ENCODE results near the gene ZNF784. TPM values are rescaled to one million over a fixed set of nuclear protein-coding genes. Genes with fewer than 3 reads are reported as not detected.

ZNF784 gene
- total and polyA plus RNA-seq, 2 of the 8 experiments (the other 6 are each of a cell fraction or from before 2014, with no cell fraction given): 6.5 to 8.0 TPM

- no peak for TF ChIP-seq EZH2 (IDR thresholded peaks at IDR 0.05; ENCODE audit: low read depth, low read length, severe bottlenecking)
- TF ChIP-seq, protein P1, sequence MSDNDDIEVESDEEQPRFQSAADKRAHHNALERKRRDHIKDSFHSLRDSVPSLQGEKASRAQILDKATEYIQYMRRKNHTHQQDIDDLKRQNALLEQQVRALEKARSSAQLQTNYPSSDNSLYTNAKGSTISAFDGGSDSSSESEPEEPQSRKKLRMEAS (IDR thresholded peaks at IDR 0.05): 0 out of 2 replicates have a peak, but pooled peaks have one; percentile 50
- Histone ChIP-seq H3K4ac (replicated peaks; ENCODE audit: insufficient read length, low read depth, low read length) (no peak overlapping the region), H2BK20ac (ENCODE audit: low read length) (no peak overlapping the region), H2AFZ (ENCODE audit: low read length) (no peak overlapping the region), H4K91ac (replicated peaks; ENCODE audit: insufficient read length, low read length) (no peak overlapping the region), H3K79me2 (ENCODE audit: control insufficient read depth in 1 of 2, insufficient read depth in 2 of 2, low read length in 2 of 2) (no peaks in the 10 kb centered on the region), H4K5ac (ENCODE audit: insufficient read length, low read depth, low read length) (no peak overlapping the region), H3K4me1 (replicated peaks in 1 of 4; ENCODE audit: control insufficient read depth in 3 of 4, insufficient read depth in 4 of 4, low read length in 3 of 4) (peaks cover 0 to 8% (median 3%) of the 10 kb centered on the region in 4 experiments; a peak in 4 of 7 replicates), H3K4me3 (ENCODE audit: extremely low read depth in 1 of 4, insufficient read depth in 2 of 4, low read depth in 3 of 4, low read length in 4 of 4) (peak overlapping the region in 2 of 4 experiments; percentile 23 to 48; a peak in 4 of 8 replicates), H3K56ac (replicated peaks; ENCODE audit: insufficient read length, low read depth, low read length) (no peak overlapping the region), H2BK12ac (ENCODE audit: low read depth, low read length) (no peak overlapping the region), H3K79me1 (ENCODE audit: low read depth, low read length) (no peaks in the 10 kb centered on the region; the same call in 1 of the 2 replicates), H3K36me3 (ENCODE audit: control insufficient read depth in 2 of 4, insufficient read depth in 4 of 4, low read length in 3 of 4) (peaks cover 0 to 10% (median 8%) of the 10 kb centered on the region in 4 experiments; a peak in 3 of 8 replicates), H3K14ac (ENCODE audit: insufficient read length) (no peak overlapping the region), H3K4me2 (ENCODE audit: insufficient read depth in 1 of 2, low read depth in 2 of 2, low read length in 2 of 2) (peak overlapping the region; percentile 59 to 74), H4K8ac (ENCODE audit: extremely low read depth, insufficient read depth, low read length) (peak overlapping the region; percentile 78), H2AK5ac (ENCODE audit: low read depth, low read length) (no peak overlapping the region), H3K27ac (ENCODE audit: low read depth, low read length) (no peak overlapping the region), H3K27me3 (replicated peaks in 1 of 4; ENCODE audit: control insufficient read depth in 3 of 4, extremely low read depth in 1 of 4, insufficient read depth in 3 of 4, low read length in 3 of 4) (peaks cover 0 to 2% (median 0%) of the 10 kb centered on the region in 4 experiments; a peak in 1 of 7 replicates), H2BK120ac (replicated peaks; ENCODE audit: low read depth, low read length) (no peak overlapping the region), H3K18ac (ENCODE audit: extremely low read depth, low read length) (no peak overlapping the region), H4K20me1 (replicated peaks in 1 of 2; ENCODE audit: control insufficient read depth in 1 of 2, insufficient read depth in 2 of 2, low read length in 2 of 2) (peaks cover 0 to 2% of the 10 kb centered on the region in 2 experiments), H3K23ac (ENCODE audit: insufficient read length) (no peak overlapping the region), H3K23me2 (ENCODE audit: low read depth, low read length) (no peaks in the 10 kb centered on the region; the same call in 1 of the 2 replicates), H3K9me3 (ENCODE audit: insufficient read depth in 2 of 2, low read depth in 1 of 2, low read length in 1 of 2) (no peaks in the 10 kb centered on the region), H3K9ac (replicated peaks in 1 of 4; ENCODE audit: extremely low read depth in 1 of 4, low read depth in 3 of 4, low read length in 3 of 4) (no peak overlapping the region), H2BK15ac (ENCODE audit: low read length) (peak overlapping the region; percentile 61; the same call in 1 of the 2 replicates), H2BK5ac (ENCODE audit: low read depth, low read length) (0 out of 2 replicates have a peak overlapping the region, but pooled peaks have one; percentile 24)
- no peak for FAIRE-seq
- 97% methylated on average over 19 of the region's 73 CpGs; no CpG with 5 or more reads in 1 of the 2 experiments for WGBS, 2 experiments (ENCODE audit: extremely low coverage in 1 of 2, insufficient coverage in 1 of 2, insufficient read length in 1 of 2, insufficient replicate concordance in 2 of 2, low coverage in 1 of 2, low lambda C conversion rate in 2 of 2, missing lambda C conversion rate in 1 of 2)
- peak in 1 of 2 experiments; percentile 45 for DNase-seq (ENCODE audit: low read depth in 1 of 2, low spot score in 2 of 2)
- CTCF ChIA-PET (ENCODE audit: partially characterized antibody): interaction anchor here (3.4 kb wide), 1 partner anchor 14 kb away, joined by 12 read pairs; the partner anchor contains the start of gene ZNF865
- POLR2A ChIA-PET (ENCODE audit: partially characterized antibody): interaction anchor here (0.9 to 2.7 kb wide), 7 partner anchors 12 to 108 kb away, joined by 3 to 18 read pairs (median 6); partner anchors contain the start of genes NAT14, ZNF579 and ZNF865
Measured at GRCh38 chr19:55592391-55593090, 31.8 kb downstream of the ZNF784 start.
